GM06990 (cell line): ENCODE results near the gene YTHDF1.
A peak's percentile ranks its signal among the peaks of the same experiment; 100 is the strongest.

Experiments
- DNase-seq: peaks from one replicate; pipeline ENCODE4 v3.0.0-alpha.2; 2011; ENCODE audit not compliant: insufficient read length; ENCODE audit errors: extremely low read depth
- H3K27me3 ChIP-seq: replicated peaks from 2 replicates; pipeline ENCODE4 v1.6.0; 2011; ENCODE audit warnings: low read length; ENCODE audit not compliant: control insufficient read depth, insufficient read depth
- H3K36me3 ChIP-seq: 2 replicates; pipeline ENCODE4 v1.5.1; 2011; ENCODE audit warnings: low read length; ENCODE audit not compliant: control insufficient read depth, insufficient read depth
- H3K4me3 ChIP-seq: replicated peaks from 2 replicates; pipeline ENCODE4 v1.5.1; 2011; ENCODE audit warnings: low read depth, mild to moderate bottlenecking, control low read depth, low read length
- TF ChIP-seq, protein P1 (sequence below): IDR thresholded peaks from 2 replicates; pipeline ENCODE4 v1.5.1; 2011; ENCODE audit warnings: low read length, control low read depth, mild to moderate bottlenecking, inconsistent platforms; ENCODE audit not compliant: insufficient read depth, poor library complexity, severe bottlenecking

YTHDF1 gene

GRCh38 chr20:63186084-63186483 lies 29.8 kb downstream of the YTHDF1 start:
- TF ChIP-seq, protein P1, sequence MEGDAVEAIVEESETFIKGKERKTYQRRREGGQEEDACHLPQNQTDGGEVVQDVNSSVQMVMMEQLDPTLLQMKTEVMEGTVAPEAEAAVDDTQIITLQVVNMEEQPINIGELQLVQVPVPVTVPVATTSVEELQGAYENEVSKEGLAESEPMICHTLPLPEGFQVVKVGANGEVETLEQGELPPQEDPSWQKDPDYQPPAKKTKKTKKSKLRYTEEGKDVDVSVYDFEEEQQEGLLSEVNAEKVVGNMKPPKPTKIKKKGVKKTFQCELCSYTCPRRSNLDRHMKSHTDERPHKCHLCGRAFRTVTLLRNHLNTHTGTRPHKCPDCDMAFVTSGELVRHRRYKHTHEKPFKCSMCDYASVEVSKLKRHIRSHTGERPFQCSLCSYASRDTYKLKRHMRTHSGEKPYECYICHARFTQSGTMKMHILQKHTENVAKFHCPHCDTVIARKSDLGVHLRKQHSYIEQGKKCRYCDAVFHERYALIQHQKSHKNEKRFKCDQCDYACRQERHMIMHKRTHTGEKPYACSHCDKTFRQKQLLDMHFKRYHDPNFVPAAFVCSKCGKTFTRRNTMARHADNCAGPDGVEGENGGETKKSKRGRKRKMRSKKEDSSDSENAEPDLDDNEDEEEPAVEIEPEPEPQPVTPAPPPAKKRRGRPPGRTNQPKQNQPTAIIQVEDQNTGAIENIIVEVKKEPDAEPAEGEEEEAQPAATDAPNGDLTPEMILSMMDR = no peak
- DNase-seq = no peak
- Histone ChIP-seq H3K36me3 (no peaks in the 10 kb centered on the region), H3K4me3 (no peak overlapping the region), H3K27me3 (no peaks in the 10 kb centered on the region)

DNA sequence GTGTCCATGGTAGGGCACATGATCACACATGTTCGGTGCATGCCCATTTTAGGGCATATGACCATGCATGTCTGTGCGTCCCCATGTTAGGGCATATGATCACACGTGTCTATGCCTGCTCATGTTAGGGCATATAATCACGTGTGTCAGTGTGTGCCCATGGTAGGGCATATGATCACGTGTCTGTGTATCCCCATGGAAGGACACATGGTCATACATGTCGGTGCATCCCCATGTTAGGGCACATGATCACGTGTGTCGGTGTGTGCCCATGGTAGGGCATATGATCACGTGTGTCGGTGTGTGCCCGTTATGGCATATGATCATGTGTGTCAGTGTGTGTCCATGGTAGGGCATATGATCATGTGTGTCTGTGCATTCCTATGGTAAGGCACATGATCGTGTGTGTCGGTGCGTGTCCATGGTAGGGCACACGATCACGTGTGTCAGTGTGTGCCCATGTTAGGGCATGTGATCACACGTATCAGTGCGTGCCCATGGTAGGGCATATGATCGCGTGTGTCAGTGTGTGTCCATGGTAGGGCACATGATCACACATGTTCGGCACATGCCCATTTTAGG lies 30.6 kb downstream of the YTHDF1 start:
- H3K4me3 ChIP-seq = no peak overlapping the region
- DNase-seq = no peak
- TF ChIP-seq, protein P1 = no peak

DNA sequence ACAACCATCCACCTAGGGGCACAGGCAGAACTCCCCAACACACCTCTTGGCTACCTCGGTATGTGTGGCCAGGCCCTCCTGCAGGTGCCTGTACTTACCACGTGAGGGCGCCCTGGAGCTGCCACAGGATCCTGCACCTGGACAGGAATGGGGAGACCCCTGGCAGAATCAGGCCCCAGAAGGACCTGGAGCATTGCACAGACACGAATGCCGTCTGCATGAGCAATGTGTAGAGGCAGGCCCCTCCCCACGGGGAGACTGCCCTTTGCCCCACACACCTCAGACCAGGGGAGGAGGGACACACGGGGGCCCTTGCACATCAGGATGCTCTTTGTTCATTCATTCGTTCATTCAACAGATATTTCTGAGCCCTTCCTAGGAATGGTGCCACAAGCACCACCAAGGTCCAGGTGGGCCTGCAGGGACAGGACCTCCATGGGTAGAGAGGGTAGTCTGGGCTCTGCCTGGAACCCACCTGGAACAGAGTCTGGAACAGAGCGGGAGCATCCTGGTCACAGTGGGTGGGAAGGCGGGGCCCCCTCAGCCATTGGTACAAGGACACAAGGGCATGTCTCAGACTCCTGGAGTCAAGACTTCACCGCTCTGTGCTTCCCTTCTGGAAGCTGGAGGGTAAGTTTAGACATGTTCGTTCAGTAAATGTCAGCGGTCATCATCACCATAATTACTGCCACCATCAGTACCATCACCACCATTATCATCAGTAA lies 32.3 kb downstream of the YTHDF1 start:
- no peak for DNase-seq
- Histone ChIP-seq H3K27me3 (no peaks in the 10 kb centered on the region; the same call in 1 of the 2 replicates), H3K4me3 (no peak overlapping the region), H3K36me3 (no peaks in the 10 kb centered on the region)
- TF ChIP-seq, protein P1 = peak; percentile 90

More for the DNA sequence above, 30.6 kb downstream of the YTHDF1 start:
- Histone ChIP-seq H3K27me3 (no peaks in the 10 kb centered on the region), H3K36me3 (no peaks in the 10 kb centered on the region)

DNA sequence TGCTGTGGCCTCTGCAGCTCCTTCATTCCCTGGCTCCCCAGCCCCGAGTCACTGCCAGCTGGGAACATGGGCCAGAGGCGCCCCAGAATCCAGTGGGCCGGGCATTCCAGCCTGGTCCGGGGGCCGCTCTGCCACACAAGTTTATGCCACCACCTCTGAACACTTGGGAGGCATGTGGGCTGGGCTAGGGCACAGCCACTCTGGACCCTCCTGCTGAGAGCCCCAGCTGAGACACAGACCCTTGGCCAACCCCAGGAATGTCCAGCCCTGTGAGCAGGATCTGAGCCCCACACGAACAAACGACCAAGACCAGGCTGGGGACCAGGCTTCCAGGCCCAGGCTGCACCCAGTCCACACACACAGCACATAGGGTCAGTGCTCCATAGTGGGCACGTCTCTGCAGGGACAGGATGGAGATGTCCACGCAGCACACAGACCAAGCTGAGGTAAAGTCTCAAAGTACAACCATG lies 33.0 kb downstream of the YTHDF1 start:
- H3K36me3 ChIP-seq = no peaks in the 10 kb centered on the region
- no peaks in the 10 kb centered on the region; the same call in 1 of the 2 replicates for H3K27me3 ChIP-seq
- H3K4me3 ChIP-seq = no peak overlapping the region
- TF ChIP-seq, protein P1 = no peak
- DNase-seq = no peak

DNA sequence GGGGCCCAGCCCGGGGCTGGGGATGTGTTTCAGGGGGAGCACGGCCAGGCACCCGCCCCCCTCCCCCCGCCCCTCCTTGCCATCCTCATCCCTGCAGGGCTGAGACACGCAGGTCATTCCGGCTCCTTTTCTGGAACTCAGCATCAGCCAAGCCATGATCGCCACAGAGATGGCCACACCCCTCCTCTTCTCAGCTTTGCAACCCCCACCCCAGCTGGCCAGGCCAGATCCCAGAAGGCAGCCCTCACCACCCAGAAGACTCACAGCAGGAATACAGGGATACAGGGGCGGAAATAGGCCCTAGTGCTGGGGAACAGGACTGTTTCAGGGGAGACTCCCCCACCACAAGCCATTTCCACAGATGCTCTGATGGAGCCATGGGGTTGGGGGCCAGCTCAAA lies 33.5 kb downstream of the YTHDF1 start:
- Histone ChIP-seq H3K36me3 (no peaks in the 10 kb centered on the region), H3K27me3 (no peaks in the 10 kb centered on the region; the same call in 1 of the 2 replicates), H3K4me3 (no peak overlapping the region)
- TF ChIP-seq, protein P1 = no peak
- DNase-seq = no peak

- no peak for DNase-seq
- Histone ChIP-seq H3K36me3 (no peaks in the 10 kb centered on the region), H3K27me3 (no peaks in the 10 kb centered on the region; the same call in 1 of the 2 replicates), H3K4me3 (no peak overlapping the region)
- TF ChIP-seq, protein P1 = no peak
Observed at GRCh38 chr20:63181226-63181625, 34.7 kb downstream of the YTHDF1 start.
